Lower leg skin (tissue), 4 donors: ENCODE results near the gene CEP112. TPM values are rescaled to one million over a fixed set of nuclear protein-coding genes. Genes with fewer than 3 reads are reported as not detected.

Experiments used
- DNase-seq, 2 donors: peaks; one replicate each; pipeline ENCODE4 v3.0.0-alpha.2; 2019; ENCODE audit warnings: low spot score in 2 of 2
- H3K4me3 ChIP-seq: fragments of 200-600 bp; sonication (generic); 2 replicates; pipeline ENCODE4 v1.5.1; 2017; ENCODE audit warnings: mild to moderate bottlenecking, low read depth; ENCODE audit not compliant: poor library complexity, severe bottlenecking
- CTCF ChIP-seq, 3 donors: fragments of 450-650 bp; IDR thresholded peaks; one replicate each; pipeline ENCODE4 v1.5.1; 2016; ENCODE audit warnings: antibody characterized with exemption in 3 of 3, mild to moderate bottlenecking in 3 of 3, moderate library complexity in 2 of 3
- POLR2A ChIP-seq, 2 donors: fragments of 450-650 bp; IDR thresholded peaks; one replicate each; pipeline ENCODE4 v1.6.1; 2016 to 2017; ENCODE audit warnings: antibody characterized with exemption in 2 of 2, mild to moderate bottlenecking in 1 of 2, moderate library complexity in 1 of 2
- WGBS, 2 donors: methylation state at CpG; one replicate each; pipeline ENCODE4 v1.1.5; 2018; 5-methylcytosine and 5-hydroxymethylcytosine counted together
- intact Hi-C: fragments of 100-400 bp; cut with DNase I; formaldehyde crosslinking; loops from one replicate; pipeline ENCODE4 v1.15.0; 2023; ENCODE audit warnings: low total_unique reads
- total RNA-seq, 4 donors: library from RNA; depleted of rRNA; stranded (reverse); fragments of >200 nt; gene quantifications; one replicate each; pipeline ENCODE4 v1.1.0, GENCODE V29; 2016

The CEP112 gene
- total RNA-seq, 4 donors from 2014 or later = 1.6 to 7.6 (median 3.6) TPM

DNA sequence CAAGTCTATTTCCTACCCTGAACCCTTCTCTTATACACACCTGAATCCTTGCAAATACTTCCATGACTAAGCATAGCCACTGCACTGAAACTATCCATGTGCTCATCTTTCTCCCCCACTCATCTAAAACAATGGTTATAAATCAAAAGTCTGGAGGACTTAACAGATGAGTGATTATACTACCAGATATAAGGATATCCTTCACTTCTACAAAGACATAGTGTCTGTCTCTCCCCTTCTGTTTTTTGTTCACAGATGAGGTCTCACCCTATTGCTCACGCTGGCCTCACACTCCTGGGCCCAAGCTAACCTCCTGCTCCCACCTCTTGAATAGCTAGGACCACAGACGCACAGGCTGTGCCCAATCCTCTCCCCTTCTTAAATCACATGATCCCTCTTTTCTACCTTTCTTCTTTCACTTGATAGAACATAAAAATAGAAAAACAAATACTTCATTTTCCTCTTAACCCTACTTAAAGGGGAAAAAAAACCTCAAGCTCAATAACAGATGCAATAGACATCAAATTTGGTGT is 19.2 kb downstream of the CEP112 start:
- no peak overlapping the region for H3K4me3 ChIP-seq
- TF ChIP-seq CTCF (IDR thresholded peaks at IDR 0.05) (no peak), POLR2A (IDR thresholded peaks at IDR 0.05) (no peak)
- intact Hi-C loops = no loop called here
- no peak for DNase-seq
- 47 to 92% methylated on average over 2 of the region's 2 CpGs for WGBS, 2 donors

- intact Hi-C loops = no loop called here
- DNase-seq = no peak
- H3K4me3 ChIP-seq = no peak overlapping the region
- TF ChIP-seq POLR2A (IDR thresholded peaks at IDR 0.05) = no peak
- no peak for TF ChIP-seq CTCF (IDR thresholded peaks at IDR 0.05)
- WGBS, 2 donors = 74 to 83% methylated on average over 5 of the region's 5 CpGs
Observed at GRCh38 chr17:66172144-66172543, 19.8 kb downstream of the CEP112 start.

GRCh38 chr17:66171692-66172091 is 20.2 kb downstream of the CEP112 start:
- TF ChIP-seq CTCF (IDR thresholded peaks at IDR 0.05) (no peak), POLR2A (IDR thresholded peaks at IDR 0.05) (no peak)
- no peak for DNase-seq
- WGBS, 2 donors = 63 to 69% methylated on average over 3 of the region's 3 CpGs
- no peak overlapping the region for H3K4me3 ChIP-seq
- intact Hi-C loops = no loop called here

DNA sequence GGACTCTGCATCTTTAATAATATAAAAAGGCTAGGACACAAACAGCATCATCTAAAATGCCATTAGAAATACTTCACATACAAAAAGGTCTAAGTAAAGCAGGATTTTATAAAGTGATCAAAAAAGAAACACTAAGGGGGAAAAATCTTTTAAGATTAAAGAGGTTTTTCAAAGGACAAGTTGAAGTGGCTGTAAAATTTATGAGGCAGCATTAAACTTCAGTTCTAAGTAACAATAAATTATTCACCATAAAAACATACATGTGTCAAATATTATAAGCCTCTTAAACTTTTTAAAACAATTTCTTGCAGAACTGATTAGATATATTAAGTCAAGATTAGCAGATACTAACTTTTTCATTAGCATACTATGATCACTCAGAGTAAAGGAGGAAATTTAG is 20.8 kb downstream of the CEP112 start:
- TF ChIP-seq POLR2A (IDR thresholded peaks at IDR 0.05) (no peak), CTCF (IDR thresholded peaks at IDR 0.05) (no peak)
- no peak for DNase-seq
- intact Hi-C loops = no loop called here
- H3K4me3 ChIP-seq = no peak overlapping the region

GRCh38 chr17:66169839-66170238 is 22.1 kb downstream of the CEP112 start:
- H3K4me3 ChIP-seq = no peak overlapping the region
- TF ChIP-seq POLR2A (IDR thresholded peaks at IDR 0.05) (no peak), CTCF (IDR thresholded peaks at IDR 0.05) (no peak)
- intact Hi-C loops = loop anchor here (5.0 kb wide), 1 partner anchor 878 kb away; no protein-coding TSS in a partner anchor
- 76 to 82% methylated on average over 3 of the region's 3 CpGs for WGBS, 2 donors
- DNase-seq = no peak

DNA sequence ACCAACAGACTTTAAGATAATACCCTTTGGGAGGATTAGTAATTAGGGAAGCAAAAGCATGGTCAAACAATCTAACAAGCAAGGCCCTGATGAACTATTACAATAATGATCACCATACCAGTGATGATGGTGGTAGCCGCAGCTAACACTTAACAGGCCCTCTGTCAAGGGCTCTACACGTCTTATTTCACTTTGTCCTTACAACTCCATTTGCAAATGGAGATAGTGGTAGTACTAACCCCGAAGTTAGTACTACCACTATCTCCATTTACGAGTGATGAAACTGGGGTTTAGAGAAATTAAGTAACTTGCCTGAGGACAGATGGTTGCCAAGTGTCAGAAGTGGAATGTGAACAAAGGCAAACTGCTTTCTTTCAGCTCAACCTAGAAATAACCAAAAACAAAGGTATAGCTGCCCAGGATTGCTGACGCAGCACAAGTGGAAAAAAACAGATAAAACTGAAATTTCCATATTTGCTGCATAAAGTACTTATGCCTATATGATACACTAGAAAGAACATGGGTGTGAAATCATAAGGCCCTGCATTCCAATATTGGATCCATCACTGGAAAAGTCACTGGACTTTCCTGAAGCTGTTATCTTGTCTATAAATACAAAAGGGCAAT is 24.6 kb downstream of the CEP112 start:
- WGBS, 2 donors = 70 to 82% methylated on average over 5 of the region's 5 CpGs
- H3K4me3 ChIP-seq = no peak overlapping the region

More for the DNA sequence above, 24.6 kb downstream of the CEP112 start:
- intact Hi-C loops = loop anchor here (5.0 kb wide), 1 partner anchor 875 kb away; no protein-coding TSS in a partner anchor
- TF ChIP-seq CTCF (IDR thresholded peaks at IDR 0.05) = no peak
- TF ChIP-seq POLR2A (IDR thresholded peaks at IDR 0.05) = no peak
- DNase-seq = no peak
